ENCODE data around the gene CHD3.

- TF ChIP-seq CTCF (conservative IDR thresholded peaks at IDR 0.05; ENCODE audit: low read depth in 2 of 2) (no peak), EZH2 (IDR thresholded peaks at IDR 0.05; ENCODE audit: low read depth, unreplicated experiment) (no peak), POLR2AphosphoS5 (IDR thresholded peaks at IDR 0.05; ENCODE audit: low read depth) (no peak), ETS1 (IDR thresholded peaks at IDR 0.05) (no peak), REST (IDR thresholded peaks at IDR 0.05; ENCODE audit: unreplicated experiment) (no peak), STAT1 (IDR thresholded peaks at IDR 0.05; ENCODE audit: unreplicated experiment) (no peak), JUNB (IDR thresholded peaks at IDR 0.05; ENCODE audit: unreplicated experiment) (no peak), NANOG (IDR thresholded peaks at IDR 0.05; ENCODE audit: borderline replicate concordance) (no peak), EZH2phosphoT487 (IDR thresholded peaks at IDR 0.05; ENCODE audit: unreplicated experiment) (no peak), ZNF114 (CRISPR knock-in tag; IDR thresholded peaks at IDR 0.05) (no peak), ZNF462 (CRISPR knock-in tag; IDR thresholded peaks at IDR 0.05) (no peak), CREB1 (CRISPR knock-in tag; IDR thresholded peaks at IDR 0.05; ENCODE audit: low read depth) (no peak), ZNF331 (CRISPR knock-in tag; IDR thresholded peaks at IDR 0.05; ENCODE audit: low read depth) (no peak)
Measured at GRCh38 chr17:7888184-7888920, at the start of gene CHD3.

Data from GM23338 (cell line).